Lower leg skin (tissue), 4 donors: ENCODE results near the gene KNSTRN. TPM values are rescaled to one million over a fixed set of nuclear protein-coding genes. Genes with fewer than 3 reads are reported as not detected.

Experiments used
- DNase-seq, 2 donors: peaks; one replicate each; pipeline ENCODE4 v3.0.0-alpha.2; 2019; ENCODE audit warnings: low spot score in 2 of 2
- H3K4me3 ChIP-seq: fragments of 200-600 bp; sonication (generic); 2 replicates; pipeline ENCODE4 v1.5.1; 2017; ENCODE audit warnings: mild to moderate bottlenecking, low read depth; ENCODE audit not compliant: poor library complexity, severe bottlenecking
- POLR2A ChIP-seq, 2 donors: fragments of 450-650 bp; IDR thresholded peaks; one replicate each; pipeline ENCODE4 v1.6.1; 2016 to 2017; ENCODE audit warnings: antibody characterized with exemption in 2 of 2, mild to moderate bottlenecking in 1 of 2, moderate library complexity in 1 of 2
- WGBS, 2 donors: methylation state at CpG; one replicate each; pipeline ENCODE4 v1.1.5; 2018; 5-methylcytosine and 5-hydroxymethylcytosine counted together
- intact Hi-C: fragments of 100-400 bp; cut with DNase I; formaldehyde crosslinking; loops from one replicate; pipeline ENCODE4 v1.15.0; 2023; ENCODE audit warnings: low total_unique reads
- total RNA-seq, 4 donors: library from RNA; depleted of rRNA; stranded (reverse); fragments of >200 nt; gene quantifications; one replicate each; pipeline ENCODE4 v1.1.0, GENCODE V29; 2016
- TF ChIP-seq, protein P1 (sequence below), 3 donors: fragments of 450-650 bp; IDR thresholded peaks; one replicate each; pipeline ENCODE4 v1.5.1; 2016; ENCODE audit warnings: antibody characterized with exemption in 3 of 3, mild to moderate bottlenecking in 3 of 3, moderate library complexity in 2 of 3

The KNSTRN gene
- total RNA-seq, 4 donors from 2014 or later: 7.6 to 24.8 (median 13.1) TPM

DNA sequence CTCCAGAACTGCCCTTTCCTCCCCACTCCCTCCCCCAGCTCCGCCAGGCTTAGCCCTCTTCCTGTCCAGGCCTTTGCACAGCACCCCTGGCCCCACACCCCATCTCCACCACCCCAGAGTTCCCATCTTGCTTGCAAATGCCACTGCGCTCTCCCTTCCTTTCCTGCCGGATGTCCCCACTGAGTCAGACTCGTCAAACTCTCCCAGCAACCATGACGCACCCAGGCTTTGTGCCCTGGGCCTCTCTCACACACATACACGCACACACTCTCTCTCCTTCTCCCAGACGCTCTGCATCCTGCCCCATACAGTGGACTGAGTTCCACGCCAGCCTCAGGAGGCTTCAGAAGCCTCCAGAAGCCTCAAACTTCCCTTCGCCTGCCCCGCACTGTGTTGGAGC is 39.0 kb upstream of the KNSTRN start:
- 76 to 80% methylated on average over 10 of the region's 10 CpGs for WGBS, 2 donors
- TF ChIP-seq, protein P1, sequence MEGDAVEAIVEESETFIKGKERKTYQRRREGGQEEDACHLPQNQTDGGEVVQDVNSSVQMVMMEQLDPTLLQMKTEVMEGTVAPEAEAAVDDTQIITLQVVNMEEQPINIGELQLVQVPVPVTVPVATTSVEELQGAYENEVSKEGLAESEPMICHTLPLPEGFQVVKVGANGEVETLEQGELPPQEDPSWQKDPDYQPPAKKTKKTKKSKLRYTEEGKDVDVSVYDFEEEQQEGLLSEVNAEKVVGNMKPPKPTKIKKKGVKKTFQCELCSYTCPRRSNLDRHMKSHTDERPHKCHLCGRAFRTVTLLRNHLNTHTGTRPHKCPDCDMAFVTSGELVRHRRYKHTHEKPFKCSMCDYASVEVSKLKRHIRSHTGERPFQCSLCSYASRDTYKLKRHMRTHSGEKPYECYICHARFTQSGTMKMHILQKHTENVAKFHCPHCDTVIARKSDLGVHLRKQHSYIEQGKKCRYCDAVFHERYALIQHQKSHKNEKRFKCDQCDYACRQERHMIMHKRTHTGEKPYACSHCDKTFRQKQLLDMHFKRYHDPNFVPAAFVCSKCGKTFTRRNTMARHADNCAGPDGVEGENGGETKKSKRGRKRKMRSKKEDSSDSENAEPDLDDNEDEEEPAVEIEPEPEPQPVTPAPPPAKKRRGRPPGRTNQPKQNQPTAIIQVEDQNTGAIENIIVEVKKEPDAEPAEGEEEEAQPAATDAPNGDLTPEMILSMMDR (IDR thresholded peaks at IDR 0.05): no peak
- TF ChIP-seq POLR2A (IDR thresholded peaks at IDR 0.05): no peak
- no peak for DNase-seq
- intact Hi-C loops: no loop called here
- no peak overlapping the region for H3K4me3 ChIP-seq

DNA sequence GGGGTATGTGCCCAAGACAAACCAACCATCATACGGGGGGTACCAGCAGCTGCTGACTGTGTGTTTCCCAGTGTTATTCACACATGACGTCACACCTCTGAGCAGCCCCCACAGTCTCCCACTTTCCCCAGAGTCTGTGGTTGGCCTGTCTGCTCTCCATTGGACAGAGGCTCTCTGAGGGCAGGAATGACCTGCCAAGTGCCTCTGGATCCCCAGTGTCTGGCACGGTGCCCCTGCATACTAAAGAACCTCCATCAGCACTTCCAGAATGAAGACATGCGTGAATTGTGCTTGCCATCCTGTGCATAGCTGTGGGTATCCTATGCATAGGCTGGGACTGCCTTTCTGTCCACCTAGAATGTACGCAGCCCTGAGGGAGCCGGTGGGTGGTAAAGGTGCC is 38.3 kb upstream of the KNSTRN start:
- WGBS, 2 donors: 45 to 48% methylated on average over 6 of the region's 6 CpGs
- TF ChIP-seq, protein P1 (IDR thresholded peaks at IDR 0.05): no peak
- no peak for TF ChIP-seq POLR2A (IDR thresholded peaks at IDR 0.05)
- no peak for DNase-seq
- intact Hi-C loops: no loop called here
- no peak overlapping the region for H3K4me3 ChIP-seq

DNA sequence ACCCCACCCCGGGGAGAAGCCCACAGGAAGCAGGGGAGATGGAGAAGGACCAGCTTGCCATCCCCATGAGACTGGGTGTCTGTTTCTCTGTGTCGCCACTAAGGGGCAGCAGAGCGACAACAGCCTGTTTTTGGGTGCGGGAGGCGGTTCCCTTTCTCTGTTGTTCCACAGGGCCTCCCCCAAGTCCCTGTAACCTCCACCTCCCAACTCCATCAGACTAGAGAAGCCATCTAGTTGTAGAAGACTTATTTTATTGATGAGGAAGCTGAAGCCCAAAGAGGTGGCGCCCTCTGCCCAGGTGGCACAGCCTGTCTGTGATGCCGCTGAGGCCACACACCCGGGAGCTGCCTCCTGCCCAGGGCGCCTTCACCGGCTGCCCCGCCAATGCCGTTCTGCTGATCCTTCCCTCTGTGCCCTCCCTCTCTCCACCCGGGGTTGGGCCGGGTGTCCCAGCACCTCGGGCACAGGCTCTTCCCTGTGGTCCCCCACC is 37.8 kb upstream of the KNSTRN start:
- TF ChIP-seq POLR2A (IDR thresholded peaks at IDR 0.05): no peak
- TF ChIP-seq, protein P1 (IDR thresholded peaks at IDR 0.05): peak in 1 of 3 donors; percentile 21
- intact Hi-C loops: no loop called here
- 26 to 30% methylated on average over 15 of the region's 15 CpGs for WGBS, 2 donors
- no peak for DNase-seq
- no peak overlapping the region for H3K4me3 ChIP-seq

DNA sequence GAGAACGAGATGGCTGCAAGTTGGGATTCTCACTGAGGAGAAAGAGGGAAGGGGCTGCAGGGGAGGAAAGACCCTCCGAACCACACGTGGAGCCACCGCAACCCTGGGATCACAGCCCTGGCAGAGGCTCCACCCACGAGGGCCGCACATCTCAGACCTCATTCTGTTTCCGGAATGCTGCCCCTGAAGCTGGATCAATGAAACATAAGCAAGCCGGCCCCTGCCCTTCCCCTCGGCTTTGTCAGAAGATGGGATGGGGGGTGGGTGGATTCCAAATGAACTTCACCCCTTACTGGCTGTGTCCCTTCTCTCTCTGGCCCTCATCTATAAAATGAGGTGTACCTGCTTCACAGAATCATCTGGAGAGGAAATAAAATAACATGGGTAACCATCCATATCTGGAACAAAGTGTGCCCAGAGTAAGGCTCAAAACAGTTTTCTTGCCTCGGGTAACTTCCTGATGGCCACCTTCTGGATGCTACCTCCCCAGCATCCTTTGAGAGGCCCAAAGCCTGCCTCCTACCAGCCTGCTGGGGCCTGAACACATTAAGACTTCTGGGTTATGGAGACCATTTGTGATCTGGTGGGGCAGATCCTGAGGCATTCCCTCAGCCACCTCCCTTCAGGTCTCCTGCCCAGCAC is 37.2 kb upstream of the KNSTRN start:
- no peak for TF ChIP-seq POLR2A (IDR thresholded peaks at IDR 0.05)
- TF ChIP-seq, protein P1 (IDR thresholded peaks at IDR 0.05): no peak
- intact Hi-C loops: no loop called here
- H3K4me3 ChIP-seq: no peak overlapping the region
- no peak for DNase-seq
- 68 to 75% methylated on average over 10 of the region's 10 CpGs for WGBS, 2 donors

DNA sequence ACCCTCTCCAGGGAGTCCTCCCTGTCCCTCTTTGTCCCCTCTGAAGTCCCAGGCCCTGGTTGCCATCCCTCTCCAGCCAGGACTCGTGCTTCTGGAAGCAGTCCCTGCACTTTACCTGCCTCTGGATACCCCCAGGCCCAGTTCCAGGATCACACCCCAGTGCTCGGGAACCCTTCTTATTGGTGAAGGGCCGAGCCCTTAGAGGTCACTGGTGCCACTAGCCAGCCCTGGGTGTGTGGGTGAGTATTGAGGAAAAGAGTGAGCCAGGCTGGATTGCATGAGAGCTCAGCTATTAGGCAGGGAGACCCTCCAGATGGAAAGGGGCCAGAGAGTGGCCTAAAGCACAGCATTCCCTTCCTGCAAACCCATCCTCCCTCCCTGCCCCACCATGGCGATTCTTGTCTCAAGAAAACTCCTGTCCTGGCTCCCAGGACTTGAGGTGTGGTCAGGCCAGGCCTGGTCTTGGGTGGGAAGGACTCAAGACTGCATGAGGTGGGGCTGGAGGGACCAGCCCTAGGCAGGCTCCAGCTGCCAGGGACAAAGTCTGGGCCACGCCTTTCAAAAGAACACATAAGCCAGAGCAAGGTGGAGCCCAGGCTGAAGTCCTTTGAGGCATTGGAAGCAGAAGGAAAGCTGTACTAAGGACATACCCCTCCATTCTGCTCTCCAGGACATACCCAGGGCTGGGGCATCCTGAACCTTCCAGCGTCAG is 36.5 kb upstream of the KNSTRN start:
- H3K4me3 ChIP-seq: no peak overlapping the region
- no peak for TF ChIP-seq POLR2A (IDR thresholded peaks at IDR 0.05)
- TF ChIP-seq, protein P1 (IDR thresholded peaks at IDR 0.05): no peak
- intact Hi-C loops: no loop called here
- WGBS, 2 donors: 74 to 79% methylated on average over 6 of the region's 6 CpGs
- DNase-seq: no peak
